ENCODE measurements around the gene INTS13. TPM values are rescaled to one million over a fixed set of nuclear protein-coding genes. Genes with fewer than 3 reads are reported as not detected.

Gene INTS13
- total and polyA plus RNA-seq, 4 donors: 12.4 to 21.8 (median 17.9) TPM

DNA sequence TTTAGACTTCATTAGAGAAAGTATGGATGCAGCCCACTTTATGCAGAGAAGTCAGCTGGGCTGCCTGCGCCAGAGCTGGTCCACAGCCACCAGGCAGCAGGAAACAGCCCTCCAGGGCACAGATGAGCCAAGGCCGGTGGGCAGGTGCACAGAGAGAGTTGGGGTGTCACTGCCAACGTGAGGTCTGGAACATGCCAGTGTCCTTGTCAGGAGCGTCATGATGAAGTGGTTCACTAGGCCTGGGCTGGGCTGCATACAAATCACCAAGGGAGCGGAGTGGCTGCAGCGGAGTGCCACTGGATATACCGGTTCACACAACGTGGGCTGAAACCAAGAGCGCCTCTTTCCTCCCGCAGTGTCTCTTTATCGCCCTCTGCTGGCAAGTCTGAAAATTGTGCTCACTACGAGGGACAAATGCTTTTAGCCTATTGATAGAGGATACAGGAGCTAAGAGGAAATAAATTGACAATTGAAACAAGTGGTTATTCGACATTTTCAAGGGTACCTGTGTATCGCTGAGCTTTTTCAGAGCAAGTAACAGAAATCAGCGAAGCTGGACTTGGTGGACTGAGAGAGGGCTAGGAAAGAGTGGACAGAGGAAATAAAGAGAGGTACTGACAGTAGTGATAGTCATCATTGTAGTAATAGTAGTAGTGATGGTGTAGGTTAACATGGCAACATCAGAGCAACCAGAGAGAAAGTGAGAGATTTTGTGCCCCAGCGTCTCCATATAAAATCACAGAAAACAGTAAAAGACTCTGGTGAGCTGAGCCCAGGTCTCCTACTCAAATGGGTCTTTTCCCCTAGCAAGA, 52.8 kb downstream of the INTS13 start:
- H3K4me1 ChIP-seq (ENCODE audit: control insufficient read depth in 5 of 5, insufficient read depth in 5 of 5, low read length in 5 of 5): peaks cover 0 to 3% (median 0%) of the 10 kb centered on the region in 5 donors
- H3K4me3 ChIP-seq: no peak overlapping the region
- peak; percentile 96 for TF ChIP-seq CTCF (IDR thresholded peaks at IDR 0.05; ENCODE audit: control extremely low read depth, extremely low read depth)
- ATAC-seq (ENCODE audit: insufficient read depth, low FRiP score): peak; percentile 97
- peaks cover 0 to 5% (median 1%) of the 10 kb centered on the region in 4 donors for H3K9me3 ChIP-seq (ENCODE audit: control insufficient read depth in 4 of 4, insufficient read depth in 3 of 4, low read length in 3 of 4)
- peak overlapping the region in 1 of 2 donors; percentile 73 for H3K27ac ChIP-seq (ENCODE audit: low read depth in 1 of 2, low read length in 1 of 2)
- no peaks in the 10 kb centered on the region for H3K27me3 ChIP-seq (ENCODE audit: control insufficient read depth in 3 of 3, insufficient read depth in 3 of 3, low read length in 2 of 3)
- no peak overlapping the region for H3K9ac ChIP-seq (ENCODE audit: insufficient read depth in 1 of 2, low read length in 2 of 2)
- H3K36me3 ChIP-seq (ENCODE audit: control insufficient read depth in 4 of 4, insufficient read depth in 4 of 4, low read length in 4 of 4): no peaks in the 10 kb centered on the region
- DNase-seq: peak; percentile 85 to 90 (median 89)
- WGBS, 2 donors: 11 to 12% methylated on average over 16 of the region's 16 CpGs

DNA sequence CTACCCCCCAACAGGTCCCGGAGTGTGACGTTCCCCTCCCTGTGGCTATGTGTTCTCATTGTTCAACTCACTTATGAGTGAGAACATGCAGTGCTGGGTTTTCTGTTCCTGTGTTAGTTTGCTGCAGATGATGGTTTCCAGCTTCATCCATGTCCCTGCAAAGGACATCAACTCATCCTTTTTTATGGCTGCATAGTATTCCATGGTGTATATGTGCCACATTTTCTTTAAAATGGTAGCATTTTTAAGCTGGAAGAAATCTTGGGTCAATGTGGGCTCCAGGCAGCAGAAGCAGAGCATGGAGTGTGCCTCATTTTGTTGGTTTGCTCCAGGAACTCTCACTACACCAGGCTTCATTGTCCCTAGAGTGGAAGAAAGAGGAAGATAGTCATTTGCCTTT, 57.2 kb downstream of the INTS13 start:
- Histone ChIP-seq H3K27me3 (ENCODE audit: control insufficient read depth in 3 of 3, insufficient read depth in 3 of 3, low read length in 2 of 3) (no peaks in the 10 kb centered on the region), H3K36me3 (ENCODE audit: control insufficient read depth in 4 of 4, insufficient read depth in 4 of 4, low read length in 4 of 4) (no peaks in the 10 kb centered on the region), H3K27ac (ENCODE audit: low read depth in 1 of 2, low read length in 1 of 2) (no peak overlapping the region), H3K4me1 (ENCODE audit: control insufficient read depth in 5 of 5, insufficient read depth in 5 of 5, low read length in 5 of 5) (peaks cover 0 to 13% (median 3%) of the 10 kb centered on the region in 5 donors), H3K4me3 (no peak overlapping the region), H3K9me3 (ENCODE audit: control insufficient read depth in 4 of 4, insufficient read depth in 3 of 4, low read length in 3 of 4) (peaks cover 0 to 5% (median 1%) of the 10 kb centered on the region in 4 donors), H3K9ac (ENCODE audit: insufficient read depth in 1 of 2, low read length in 2 of 2) (no peak overlapping the region)
- 63 to 93% methylated on average over 2 of the region's 2 CpGs for WGBS, 2 donors
- no peak for TF ChIP-seq CTCF (IDR thresholded peaks at IDR 0.05; ENCODE audit: control extremely low read depth, extremely low read depth)
- ATAC-seq (ENCODE audit: insufficient read depth, low FRiP score) (no peak), DNase-seq (no peak)

- no peak for ATAC-seq (ENCODE audit: insufficient read depth, low FRiP score)
- 27 to 28% methylated on average over 6 of the region's 6 CpGs for WGBS, 2 donors
Measured at GRCh38 chr12:26878661-26879119, 59.1 kb downstream of the INTS13 start.

More at GRCh38 chr12:26878661-26879119, 59.1 kb downstream of the INTS13 start:
- no peak for TF ChIP-seq CTCF (IDR thresholded peaks at IDR 0.05; ENCODE audit: control extremely low read depth, extremely low read depth)
- H3K9ac ChIP-seq (ENCODE audit: insufficient read depth in 1 of 2, low read length in 2 of 2): no peak overlapping the region
- H3K4me3 ChIP-seq: no peak overlapping the region
- H3K4me1 ChIP-seq (ENCODE audit: control insufficient read depth in 5 of 5, insufficient read depth in 5 of 5, low read length in 5 of 5): peaks cover 0 to 13% (median 0%) of the 10 kb centered on the region in 5 donors
- no peak overlapping the region for H3K27ac ChIP-seq (ENCODE audit: low read depth in 1 of 2, low read length in 1 of 2)
- no peaks in the 10 kb centered on the region for H3K36me3 ChIP-seq (ENCODE audit: control insufficient read depth in 4 of 4, insufficient read depth in 4 of 4, low read length in 4 of 4)
- no peaks in the 10 kb centered on the region for H3K27me3 ChIP-seq (ENCODE audit: control insufficient read depth in 3 of 3, insufficient read depth in 3 of 3, low read length in 2 of 3)
- peak in 2 of 3 donors; percentile 27 to 30 for DNase-seq
- H3K9me3 ChIP-seq (ENCODE audit: control insufficient read depth in 4 of 4, insufficient read depth in 3 of 4, low read length in 3 of 4): peaks cover 0 to 5% (median 0%) of the 10 kb centered on the region in 4 donors

Data from lung (tissue), 12 donors.